GM23248 (cell line): Measurements from ENCODE around the gene DIO1. TPM values are rescaled to one million over a fixed set of nuclear protein-coding genes. Genes with fewer than 3 reads are reported as not detected.

Experiments used
- DNase-seq: peaks from one replicate; pipeline ENCODE4 v3.0.0-alpha.2; 2015
- H2AFZ ChIP-seq: fragments of 200-600 bp; sonication (generic); 2 replicates; pipeline ENCODE4 v1.6.1; 2016; ENCODE audit warnings: antibody characterized with exemption
- H3F3A ChIP-seq: fragments of 200-600 bp; sonication (generic); 2 replicates; pipeline ENCODE4 v1.6.1; 2016; ENCODE audit warnings: mild to moderate bottlenecking, antibody characterized with exemption, mixed run types; ENCODE audit not compliant: insufficient read depth
- H3K27ac ChIP-seq: fragments of 200-600 bp; sonication (generic); 2 replicates; pipeline ENCODE4 v1.5.1; 2016; ENCODE audit warnings: mild to moderate bottlenecking
- H3K27me3 ChIP-seq: fragments of 200-600 bp; sonication (generic); replicated peaks from 2 replicates; pipeline ENCODE4 v1.6.1; 2016; ENCODE audit warnings: mild to moderate bottlenecking; ENCODE audit not compliant: insufficient read depth
- H3K36me3 ChIP-seq: fragments of 200-600 bp; sonication (generic); 2 replicates; pipeline ENCODE4 v1.6.1; 2016; ENCODE audit warnings: low read depth, mild to moderate bottlenecking
- H3K4me1 ChIP-seq: fragments of 200-600 bp; sonication (generic); 2 replicates; pipeline ENCODE4 v1.6.1; 2016; ENCODE audit warnings: mild to moderate bottlenecking; ENCODE audit not compliant: insufficient read depth
- H3K4me2 ChIP-seq: fragments of 200-600 bp; sonication (generic); one replicate; pipeline ENCODE4 v1.6.1; 2016; ENCODE audit warnings: mild to moderate bottlenecking; ENCODE audit not compliant: unreplicated experiment
- H3K4me3 ChIP-seq: fragments of 200-600 bp; sonication (generic); 2 replicates; pipeline ENCODE4 v1.5.1; 2016; ENCODE audit warnings: mild to moderate bottlenecking
- H3K79me2 ChIP-seq: fragments of 200-600 bp; sonication (generic); 2 replicates; pipeline ENCODE4 v1.6.1; 2016; ENCODE audit warnings: mild to moderate bottlenecking; ENCODE audit not compliant: insufficient read depth
- H3K9ac ChIP-seq: fragments of 200-600 bp; sonication (generic); 2 replicates; pipeline ENCODE4 v1.6.1; 2016; ENCODE audit warnings: mild to moderate bottlenecking
- H3K9me2 ChIP-seq: fragments of 200-600 bp; sonication (generic); 2 replicates; pipeline ENCODE4 v1.6.1; 2016; ENCODE audit warnings: mixed run types, mild to moderate bottlenecking, moderate library complexity; ENCODE audit not compliant: insufficient read depth
- H3K9me3 ChIP-seq: fragments of 200-600 bp; sonication (generic); one replicate; pipeline ENCODE4 v1.6.1; 2017; ENCODE audit warnings: low read depth
- H4K20me1 ChIP-seq: fragments of 200-600 bp; sonication (generic); 2 replicates; pipeline ENCODE4 v1.6.0; 2016; ENCODE audit not compliant: insufficient read depth
- EZH2 ChIP-seq: fragments of 200-600 bp; sonication (generic); IDR thresholded peaks from 2 replicates; pipeline ENCODE4 v1.6.1; 2018; ENCODE audit warnings: antibody characterized with exemption, mild to moderate bottlenecking; ENCODE audit not compliant: insufficient read depth, poor library complexity, severe bottlenecking
- EZH2phosphoT487 ChIP-seq: fragments of 200-600 bp; sonication (generic); IDR thresholded peaks from 2 replicates; pipeline ENCODE4 v1.6.1; 2018; ENCODE audit warnings: antibody characterized with exemption, moderate library complexity, mild to moderate bottlenecking, low read depth; ENCODE audit not compliant: insufficient read depth
- WGBS, 2 experiments: methylation state at CpG; one replicate each; pipeline ENCODE4 v1.1.6; 2015 to 2017; ENCODE audit warnings: low lambda C conversion rate in 2 of 2, low coverage in 1 of 2; ENCODE audit errors: missing lambda C conversion rate in 2 of 2; 5-methylcytosine and 5-hydroxymethylcytosine counted together
- in situ Hi-C: fragments of 300-500 bp; cut with MboI; formaldehyde crosslinking; loops from 2 replicates; pipeline ENCODE4 v1.15.0; 2020
- polyA plus RNA-seq: library from polyadenylated mRNA; unstranded; fragments of >200 nt; fragmentation: Nextera tagmentation; extraction: Ambion mirVana; gene quantifications from 2 replicates; pipeline ENCODE4 v1.2.1, GENCODE V29; 2016
- total RNA-seq: library from RNA; depleted of rRNA; stranded (reverse); fragments of >200 nt; shearing (Covaris generic); gene quantifications from 2 replicates; pipeline ENCODE4 v1.2.3, GENCODE V29; 2014; rRNA removed

The DIO1 gene
- total and polyA plus RNA-seq, 2 experiments from 2014 or later: not detected

GRCh38 chr1:53957194-53957818 is 63.3 kb downstream of the DIO1 start:
- peaks cover 19% of the 10 kb centered on the region for H3K4me1 ChIP-seq
- H3K4me3 ChIP-seq: peak overlapping the region; percentile 45; the same call in 1 of the 2 replicates
- peak overlapping the region; percentile 61 for H3K27ac ChIP-seq
- peaks cover 73% of the 10 kb centered on the region for H3K79me2 ChIP-seq
- no peaks in the 10 kb centered on the region for H3K27me3 ChIP-seq
- peaks cover 54% of the 10 kb centered on the region for H3K36me3 ChIP-seq
- peak overlapping the region; percentile 62 for H3K4me2 ChIP-seq
- no peaks in the 10 kb centered on the region for H4K20me1 ChIP-seq
- peak overlapping the region; percentile 48 for H3K9ac ChIP-seq
- peaks cover 27% of the 10 kb centered on the region for H3F3A ChIP-seq
- TF ChIP-seq EZH2phosphoT487: no peak
- TF ChIP-seq EZH2: no peak
- no peaks in the 10 kb centered on the region for H3K9me2 ChIP-seq
- in situ Hi-C loops: no loop called here
- no peaks in the 10 kb centered on the region for H3K9me3 ChIP-seq
- DNase-seq: peak; percentile 53
- H2AFZ ChIP-seq: peak overlapping the region; percentile 52
- WGBS, 2 experiments: 36% methylated on average over 3 of the region's 3 CpGs

DNA sequence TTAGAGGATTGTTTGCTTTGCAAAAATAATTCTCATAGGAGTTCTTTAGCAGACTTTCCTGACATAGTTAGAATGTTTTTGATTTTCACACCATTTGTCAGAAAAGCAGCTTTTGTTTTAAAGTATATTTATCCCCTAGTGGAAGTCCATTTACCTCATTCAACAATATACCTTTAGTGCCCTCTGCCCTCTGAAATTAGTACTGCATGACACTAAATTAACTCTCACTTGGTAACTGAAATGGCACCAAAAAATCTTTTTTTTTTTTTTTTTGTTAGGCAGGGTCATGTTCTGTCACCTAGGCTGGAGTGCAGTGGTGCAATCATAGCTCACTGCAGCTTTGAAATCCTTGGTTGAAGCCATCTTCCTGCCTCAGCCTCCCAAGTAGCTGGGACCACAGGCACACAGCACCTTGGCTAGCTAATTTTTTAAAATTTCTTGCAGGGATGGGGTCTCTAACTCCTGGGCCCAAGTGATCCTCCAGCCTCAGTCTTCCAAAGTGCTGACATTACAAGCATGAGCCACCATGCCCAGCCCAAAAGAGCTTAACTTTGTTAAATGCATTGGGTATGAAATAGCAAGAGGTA is 65.8 kb downstream of the DIO1 start:
- in situ Hi-C loops: no loop called here
- peaks cover 42% of the 10 kb centered on the region for H3K36me3 ChIP-seq
- H3F3A ChIP-seq: peaks cover 19% of the 10 kb centered on the region
- H3K4me1 ChIP-seq: peaks cover 19% of the 10 kb centered on the region
- no peaks in the 10 kb centered on the region for H3K27me3 ChIP-seq
- H3K9me3 ChIP-seq: no peaks in the 10 kb centered on the region
- peaks cover 49% of the 10 kb centered on the region for H3K79me2 ChIP-seq
- H3K9me2 ChIP-seq: no peaks in the 10 kb centered on the region
- H3K4me2 ChIP-seq: no peak overlapping the region
- H4K20me1 ChIP-seq: no peaks in the 10 kb centered on the region
- DNase-seq: peak; percentile 47
- H3K9ac ChIP-seq: no peak overlapping the region
- no peak overlapping the region for H3K4me3 ChIP-seq
- no peak overlapping the region for H3K27ac ChIP-seq
- no peak for TF ChIP-seq EZH2
- no peak for TF ChIP-seq EZH2phosphoT487
- no peak overlapping the region for H2AFZ ChIP-seq

Other genes with a start within 250 kb of the DIO1 start
- 0.22 and 1.0 TPM in 2 replicates for gene GLIS1, start 155.0 kb upstream of the DIO1 start, total RNA-seq
- 0.25 and 0.61 TPM in 2 replicates for gene GLIS1, start 155.0 kb upstream of the DIO1 start, polyA plus RNA-seq
- 20.1 and 23.0 TPM in 2 replicates for gene NDC1, start 55.9 kb upstream of the DIO1 start, total RNA-seq
- gene NDC1, start 55.9 kb upstream of the DIO1 start, polyA plus RNA-seq: 8.2 and 9.1 TPM in 2 replicates
- 19.9 and 21.0 TPM in 2 replicates for gene YIPF1, start 4.4 kb upstream of the DIO1 start, total RNA-seq
- gene YIPF1, start 4.4 kb upstream of the DIO1 start, polyA plus RNA-seq: 23.4 and 24.4 TPM in 2 replicates
- 5.3 and 18.4 TPM in 2 replicates for gene IFT25, start 51.5 kb downstream of the DIO1 start, total RNA-seq
- gene IFT25, start 51.5 kb downstream of the DIO1 start, polyA plus RNA-seq: 62.5 and 65.2 TPM in 2 replicates
- 41.8 and 42.0 TPM in 2 replicates for gene LRRC42, start 52.2 kb downstream of the DIO1 start, total RNA-seq
- gene LRRC42, start 52.2 kb downstream of the DIO1 start, polyA plus RNA-seq: 44.6 and 46.9 TPM in 2 replicates
- gene LDLRAD1, start 124.0 kb downstream of the DIO1 start, total RNA-seq: not detected in 2 replicates
- gene LDLRAD1, start 124.0 kb downstream of the DIO1 start, polyA plus RNA-seq: not detected in 2 replicates
- gene TMEM59, start 159.0 kb downstream of the DIO1 start, total RNA-seq: 425 and 470 TPM in 2 replicates
- gene TMEM59, start 159.0 kb downstream of the DIO1 start, polyA plus RNA-seq: 774 and 806 TPM in 2 replicates
- 1.7 and 3.2 TPM in 2 replicates for gene TCEANC2, start 159.4 kb downstream of the DIO1 start, total RNA-seq
- 4.6 and 5.9 TPM in 2 replicates for gene TCEANC2, start 159.4 kb downstream of the DIO1 start, polyA plus RNA-seq